ENCODE data around the gene GMCL1. TPM values are rescaled to one million over a fixed set of nuclear protein-coding genes. Genes with fewer than 3 reads are reported as not detected.
"Not testable (repeated sequence)": the region's sequence is repeated elsewhere in the genome, so short reads cannot be mapped to it uniquely, and the experiment has no call there.

Gene GMCL1
- total and polyA plus RNA-seq, 9 donors, result 7.5 to 13.2 (median 9.9) TPM

DNA sequence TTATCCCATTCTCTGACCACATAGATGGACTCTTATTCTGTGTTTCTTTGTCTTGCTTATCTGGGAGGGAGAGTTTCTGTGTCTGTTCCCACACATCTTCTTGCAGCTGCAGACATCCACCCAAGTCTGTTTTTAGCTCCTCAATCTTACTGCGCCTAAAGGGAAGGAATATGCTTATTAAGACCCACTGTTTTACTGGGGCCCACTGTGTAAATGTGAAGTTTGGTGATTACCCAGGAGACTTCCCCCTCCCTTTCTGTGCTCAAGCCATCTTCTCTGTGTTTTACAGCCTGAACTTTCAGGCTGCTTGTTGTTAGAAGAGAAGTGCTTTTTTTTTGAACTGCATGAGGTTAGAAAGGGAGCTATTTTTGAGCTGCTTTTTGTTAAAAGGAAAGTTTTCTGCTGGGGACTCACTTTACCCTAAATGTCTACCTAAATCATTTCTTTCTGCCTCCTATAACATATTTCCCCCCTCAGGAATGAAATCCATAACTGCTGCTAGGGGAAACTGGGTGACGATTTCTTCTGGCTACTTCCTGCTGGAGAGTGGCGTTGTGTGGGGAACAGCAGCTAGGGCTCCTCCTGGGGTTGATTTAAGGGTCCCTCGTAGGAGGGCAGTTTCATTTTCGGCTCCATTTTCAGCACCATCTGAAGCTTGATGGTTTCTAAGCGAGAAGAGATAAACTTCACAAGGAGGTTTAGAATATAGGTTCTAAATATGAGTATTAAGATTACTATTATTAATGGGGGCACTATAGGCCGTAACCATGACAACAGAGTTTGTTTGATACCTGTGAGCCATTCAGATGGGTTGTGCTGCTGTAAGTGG, 39.5 kb upstream of the GMCL1 start:
- no peaks in the 10 kb centered on the region for H3K9me3 ChIP-seq (replicated peaks; ENCODE audit: control insufficient read depth, low read depth, low read length)
- H3K4me1 ChIP-seq (ENCODE audit: control insufficient read depth, insufficient read depth, low read length), result peaks cover 15% of the 10 kb centered on the region
- no peak overlapping the region for H3K4me3 ChIP-seq (ENCODE audit: low read length)
- no CpG with 5 or more reads among the region's 7 CpGs for WGBS (ENCODE audit: insufficient coverage)
- H3K27ac ChIP-seq (ENCODE audit: low read length), result peak overlapping the region; percentile 91
- no peaks in the 10 kb centered on the region for H3K27me3 ChIP-seq (ENCODE audit: control insufficient read depth, insufficient read depth, low read length)
- peaks cover 14% of the 10 kb centered on the region for H3K36me3 ChIP-seq (ENCODE audit: control insufficient read depth, insufficient read depth, low read length)
- peak; percentile 89 for DNase-seq

GRCh38 chr2:69790601-69790959, 38.9 kb upstream of the GMCL1 start:
- Histone ChIP-seq H3K27me3 (ENCODE audit: control insufficient read depth, insufficient read depth, low read length) (no peaks in the 10 kb centered on the region), H3K9me3 (replicated peaks; ENCODE audit: control insufficient read depth, low read depth, low read length) (no peaks in the 10 kb centered on the region), H3K4me1 (ENCODE audit: control insufficient read depth, insufficient read depth, low read length) (peaks cover 15% of the 10 kb centered on the region), H3K27ac (ENCODE audit: low read length) (peak overlapping the region; percentile 91), H3K36me3 (ENCODE audit: control insufficient read depth, insufficient read depth, low read length) (peaks cover 16% of the 10 kb centered on the region), H3K4me3 (ENCODE audit: low read length) (no peak overlapping the region)
- no CpG with 5 or more reads among the region's 1 CpG for WGBS (ENCODE audit: insufficient coverage)
- DNase-seq, result no peak

DNA sequence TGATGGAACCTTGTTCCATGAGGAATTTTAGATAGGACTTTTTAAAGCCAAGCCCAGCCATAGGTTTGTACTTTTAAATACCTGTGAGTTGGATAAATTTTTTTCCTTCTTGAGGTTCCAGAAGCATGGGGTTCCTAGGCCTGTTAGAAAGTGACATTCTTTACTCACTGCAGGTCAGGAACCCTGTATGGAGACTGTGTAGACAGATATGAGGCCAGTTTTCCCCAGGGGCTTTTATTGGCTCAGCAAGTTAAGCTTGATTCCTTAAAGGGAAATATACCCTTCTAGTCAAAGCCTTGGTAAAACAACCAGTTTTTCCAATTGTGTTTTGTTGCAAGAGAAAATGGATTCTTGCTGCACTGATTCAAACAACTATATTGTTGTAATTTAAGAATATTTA, 38.4 kb upstream of the GMCL1 start:
- peak; percentile 80 for DNase-seq
- no peak overlapping the region for H3K4me3 ChIP-seq (ENCODE audit: low read length)
- H3K9me3 ChIP-seq (replicated peaks; ENCODE audit: control insufficient read depth, low read depth, low read length), result no peaks in the 10 kb centered on the region
- H3K4me1 ChIP-seq (ENCODE audit: control insufficient read depth, insufficient read depth, low read length), result peaks cover 15% of the 10 kb centered on the region
- no peaks in the 10 kb centered on the region for H3K27me3 ChIP-seq (ENCODE audit: control insufficient read depth, insufficient read depth, low read length)
- H3K27ac ChIP-seq (ENCODE audit: low read length), result peak overlapping the region; percentile 91
- peaks cover 18% of the 10 kb centered on the region for H3K36me3 ChIP-seq (ENCODE audit: control insufficient read depth, insufficient read depth, low read length)

DNA sequence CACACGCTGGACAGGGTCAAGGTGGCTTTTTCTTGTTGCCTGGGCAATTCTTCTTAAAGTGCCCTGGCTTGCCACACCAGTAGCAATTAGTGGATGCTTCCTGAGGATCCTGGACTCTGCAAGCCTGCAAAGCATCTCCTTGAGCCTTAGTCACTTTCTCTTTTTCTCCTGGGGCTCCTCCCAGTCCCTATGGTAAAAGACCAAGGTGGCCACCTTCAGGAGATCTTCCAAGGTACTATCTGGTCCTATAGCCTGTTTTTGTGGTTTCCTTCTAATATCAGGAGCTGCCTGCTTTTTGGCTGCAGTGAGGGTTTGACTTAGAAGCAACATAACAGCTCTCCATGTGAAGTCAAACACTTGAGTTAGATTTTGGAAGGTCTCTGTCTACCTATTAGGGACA, 33.3 kb upstream of the GMCL1 start:
- no peak for DNase-seq
- Histone ChIP-seq H3K27me3 (ENCODE audit: control insufficient read depth, insufficient read depth, low read length) (no peaks in the 10 kb centered on the region), H3K27ac (ENCODE audit: low read length) (no peak overlapping the region), H3K9me3 (replicated peaks; ENCODE audit: control insufficient read depth, low read depth, low read length) (no peaks in the 10 kb centered on the region), H3K36me3 (ENCODE audit: control insufficient read depth, insufficient read depth, low read length) (peaks cover 7% of the 10 kb centered on the region), H3K4me3 (ENCODE audit: low read length) (no peak overlapping the region), H3K4me1 (ENCODE audit: control insufficient read depth, insufficient read depth, low read length) (peaks cover 12% of the 10 kb centered on the region)
- 100% methylated on average over 1 of the region's 1 CpG for WGBS (ENCODE audit: insufficient coverage)

- Histone ChIP-seq H3K27ac (ENCODE audit: low read length) (no peak overlapping the region), H3K27me3 (ENCODE audit: control insufficient read depth, insufficient read depth, low read length) (no peaks in the 10 kb centered on the region), H3K36me3 (ENCODE audit: control insufficient read depth, insufficient read depth, low read length) (peaks cover 7% of the 10 kb centered on the region), H3K9me3 (replicated peaks; ENCODE audit: control insufficient read depth, low read depth, low read length) (no peaks in the 10 kb centered on the region), H3K4me3 (ENCODE audit: low read length) (no peak overlapping the region), H3K4me1 (ENCODE audit: control insufficient read depth, insufficient read depth, low read length) (peaks cover 12% of the 10 kb centered on the region)
- DNase-seq, result no peak
- WGBS (ENCODE audit: insufficient coverage), result 43% methylated on average over 2 of the region's 4 CpGs
These were observed 32.2 kb upstream of the GMCL1 start for GRCh38 chr2:69797235-69797634.

DNA sequence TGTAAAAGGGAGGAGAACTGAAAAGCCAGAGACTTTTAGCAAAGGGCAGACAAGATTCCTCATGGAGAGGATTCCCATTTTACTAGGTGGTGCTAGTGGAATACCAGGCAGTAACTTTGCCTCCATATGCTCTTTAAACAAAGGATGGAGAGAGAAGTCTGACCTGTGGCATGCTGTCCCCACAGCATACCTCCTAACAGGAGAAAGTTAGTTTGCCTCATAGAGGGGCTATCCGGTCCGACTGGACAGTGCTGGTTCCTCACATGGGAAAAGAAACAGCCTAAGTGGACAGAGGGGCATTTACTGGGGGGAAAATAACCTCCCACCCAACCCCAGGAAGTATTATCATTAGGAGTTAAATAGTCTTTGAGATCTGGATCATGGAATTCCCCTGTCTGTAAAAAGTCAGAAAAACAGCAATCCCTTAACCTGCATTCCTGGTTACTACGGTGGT, 31.6 kb upstream of the GMCL1 start:
- H3K36me3 ChIP-seq (ENCODE audit: control insufficient read depth, insufficient read depth, low read length), result peaks cover 7% of the 10 kb centered on the region
- no CpG with 5 or more reads among the region's 3 CpGs for WGBS (ENCODE audit: insufficient coverage)
- peaks cover 12% of the 10 kb centered on the region for H3K4me1 ChIP-seq (ENCODE audit: control insufficient read depth, insufficient read depth, low read length)
- H3K9me3 ChIP-seq (replicated peaks; ENCODE audit: control insufficient read depth, low read depth, low read length), result no peaks in the 10 kb centered on the region
- no peaks in the 10 kb centered on the region for H3K27me3 ChIP-seq (ENCODE audit: control insufficient read depth, insufficient read depth, low read length)
- peak overlapping the region; percentile 80 for H3K27ac ChIP-seq (ENCODE audit: low read length)
- no peak overlapping the region for H3K4me3 ChIP-seq (ENCODE audit: low read length)
- no peak for DNase-seq

DNA sequence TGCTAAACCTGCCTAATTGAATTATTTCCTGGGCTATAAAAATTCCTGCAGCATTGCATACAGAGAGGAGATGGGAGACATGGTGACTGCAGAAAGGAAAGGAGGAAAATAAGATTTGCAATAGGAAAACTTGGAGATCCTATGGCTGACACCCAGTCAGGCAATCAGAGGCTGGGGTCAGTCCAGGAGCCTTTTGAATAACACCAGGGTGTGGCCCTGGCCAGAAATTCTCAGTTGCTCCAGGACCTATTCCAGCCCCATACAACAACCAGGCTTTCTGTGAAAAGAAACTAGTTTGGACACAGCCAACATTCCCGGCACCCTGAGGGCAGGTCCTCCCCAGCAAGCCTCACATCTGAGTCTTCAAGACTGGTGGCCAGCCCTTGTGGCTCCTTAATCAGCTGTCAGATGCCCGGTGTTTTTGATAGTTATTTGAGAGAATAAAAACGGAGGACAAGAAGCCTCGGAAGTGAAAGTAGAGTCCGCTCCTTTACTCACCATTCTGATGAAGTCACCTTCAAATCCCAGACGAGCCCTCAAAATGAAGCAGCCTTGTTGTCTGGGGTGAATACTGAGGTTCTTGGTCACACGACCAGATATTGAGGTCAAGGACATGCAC, 31.1 kb upstream of the GMCL1 start:
- peaks cover 12% of the 10 kb centered on the region for H3K4me1 ChIP-seq (ENCODE audit: control insufficient read depth, insufficient read depth, low read length)
- H3K4me3 ChIP-seq (ENCODE audit: low read length), result peak overlapping the region; percentile 31
- no peaks in the 10 kb centered on the region for H3K27me3 ChIP-seq (ENCODE audit: control insufficient read depth, insufficient read depth, low read length)
- peaks cover 7% of the 10 kb centered on the region for H3K36me3 ChIP-seq (ENCODE audit: control insufficient read depth, insufficient read depth, low read length)
- DNase-seq, result peak; percentile 60
- H3K27ac ChIP-seq (ENCODE audit: low read length), result peak overlapping the region; percentile 80
- WGBS (ENCODE audit: insufficient coverage), result 8% methylated on average over 2 of the region's 7 CpGs
- H3K9me3 ChIP-seq (replicated peaks; ENCODE audit: control insufficient read depth, low read depth, low read length), result no peaks in the 10 kb centered on the region

DNA sequence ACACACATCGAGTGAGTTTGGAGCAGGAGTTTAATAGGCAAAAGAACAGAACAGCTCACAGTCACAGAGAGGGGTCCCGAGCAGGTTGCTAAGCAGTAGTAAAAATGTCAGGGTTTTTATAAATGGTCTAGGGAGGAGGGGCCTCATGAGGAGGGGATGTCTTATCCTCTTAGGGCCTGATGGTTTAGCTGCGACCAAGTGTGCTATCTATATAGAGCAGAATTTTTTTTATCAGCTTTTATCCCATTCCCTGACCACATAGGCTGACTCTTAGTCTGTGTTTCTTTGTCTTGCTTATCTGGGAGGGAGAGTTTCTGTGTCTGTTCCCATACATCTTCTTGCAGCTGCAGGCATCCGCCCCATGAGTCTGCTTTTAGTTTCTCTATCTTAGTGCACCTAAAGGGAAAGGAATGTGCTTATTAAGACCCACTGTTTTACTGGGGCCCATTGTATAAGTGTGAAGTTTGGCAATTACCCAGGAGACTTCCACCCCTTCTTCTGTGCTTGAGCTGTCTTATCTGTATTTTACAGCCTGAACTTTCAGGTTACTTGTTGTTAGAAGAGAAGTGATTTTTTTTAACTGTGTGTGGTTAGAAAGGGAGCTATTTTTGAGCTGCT, 30.4 kb upstream of the GMCL1 start:
- Histone ChIP-seq H3K4me3 (ENCODE audit: low read length) (peak overlapping the region; percentile 31), H3K27me3 (ENCODE audit: control insufficient read depth, insufficient read depth, low read length) (no peaks in the 10 kb centered on the region), H3K27ac (ENCODE audit: low read length) (peak overlapping the region; percentile 80), H3K36me3 (ENCODE audit: control insufficient read depth, insufficient read depth, low read length) (peaks cover 7% of the 10 kb centered on the region), H3K4me1 (ENCODE audit: control insufficient read depth, insufficient read depth, low read length) (peaks cover 12% of the 10 kb centered on the region), H3K9me3 (replicated peaks; ENCODE audit: control insufficient read depth, low read depth, low read length) (no peaks in the 10 kb centered on the region)
- 0% methylated on average over 2 of the region's 4 CpGs for WGBS (ENCODE audit: insufficient coverage)
- DNase-seq, result peak; percentile 67

- no peaks in the 10 kb centered on the region for H3K27me3 ChIP-seq (ENCODE audit: control insufficient read depth, insufficient read depth, low read length)
- WGBS (ENCODE audit: insufficient coverage), result 75% methylated on average over 1 of the region's 1 CpG
- no peaks in the 10 kb centered on the region for H3K9me3 ChIP-seq (replicated peaks; ENCODE audit: control insufficient read depth, low read depth, low read length)
- H3K4me3 ChIP-seq (ENCODE audit: low read length), result no peak overlapping the region
- H3K27ac ChIP-seq (ENCODE audit: low read length), result no peak overlapping the region
- peaks cover 12% of the 10 kb centered on the region for H3K4me1 ChIP-seq (ENCODE audit: control insufficient read depth, insufficient read depth, low read length)
- DNase-seq, result no peak
- H3K36me3 ChIP-seq (ENCODE audit: control insufficient read depth, insufficient read depth, low read length), result peaks cover 4% of the 10 kb centered on the region
These were observed 27.6 kb upstream of the GMCL1 start for GRCh38 chr2:69801745-69802290.

GRCh38 chr2:69802781-69803367, 26.6 kb upstream of the GMCL1 start:
- H3K4me3 ChIP-seq (ENCODE audit: low read length); H3K4me1 ChIP-seq (ENCODE audit: control insufficient read depth, insufficient read depth, low read length); H3K27ac ChIP-seq (ENCODE audit: low read length); DNase-seq; H3K27me3 ChIP-seq (ENCODE audit: control insufficient read depth, insufficient read depth, low read length); H3K9me3 ChIP-seq (replicated peaks; ENCODE audit: control insufficient read depth, low read depth, low read length); H3K36me3 ChIP-seq (ENCODE audit: control insufficient read depth, insufficient read depth, low read length): not testable (repeated sequence)
- WGBS (ENCODE audit: insufficient coverage), result 81% methylated on average over 2 of the region's 4 CpGs
